HG02763 (cell line): Measurements from ENCODE around the gene STING1.
"Not testable (repeated sequence)": the region's sequence is repeated elsewhere in the genome, so short reads cannot be mapped to it uniquely, and the experiment has no call there.

Experiments
- ATAC-seq: cut with Tn5 transposase; IDR thresholded peaks from one replicate; pipeline ENCODE4 v1.9.1; 2021; ENCODE audit warnings: mild to moderate bottlenecking, moderate library complexity; ENCODE audit not compliant: unreplicated experiment

STING1 gene

DNA sequence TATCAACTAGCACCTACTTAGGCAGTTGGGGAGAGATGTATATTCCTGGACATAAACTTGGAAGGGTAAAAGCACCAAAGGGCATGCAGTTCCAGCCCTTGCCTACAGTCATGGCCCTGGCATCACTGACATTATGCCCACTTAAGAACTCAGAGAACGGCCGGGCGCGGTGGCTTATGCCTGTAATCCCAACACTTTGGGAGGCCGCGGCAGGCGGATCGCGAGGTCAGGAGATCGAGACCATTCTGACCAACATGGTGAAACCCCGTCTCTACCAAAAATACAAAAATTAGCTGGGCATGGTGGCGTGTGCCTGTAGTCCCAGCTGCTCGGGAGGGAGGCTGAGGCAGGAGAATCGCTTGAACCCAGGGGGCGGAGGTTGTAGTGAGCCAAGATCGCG is 42.1 kb downstream of the STING1 start:
- ATAC-seq = not testable (repeated sequence)

- ATAC-seq = peak; percentile 85
Observed at GRCh38 chr5:139439013-139439903, 43.3 kb downstream of the STING1 start, which contains the start of gene DNAJC18. TSS of gene DNAJC18 (minus strand) at chr5:139439525. CDS start at chr5:139439445, 80 bp downstream.

DNA sequence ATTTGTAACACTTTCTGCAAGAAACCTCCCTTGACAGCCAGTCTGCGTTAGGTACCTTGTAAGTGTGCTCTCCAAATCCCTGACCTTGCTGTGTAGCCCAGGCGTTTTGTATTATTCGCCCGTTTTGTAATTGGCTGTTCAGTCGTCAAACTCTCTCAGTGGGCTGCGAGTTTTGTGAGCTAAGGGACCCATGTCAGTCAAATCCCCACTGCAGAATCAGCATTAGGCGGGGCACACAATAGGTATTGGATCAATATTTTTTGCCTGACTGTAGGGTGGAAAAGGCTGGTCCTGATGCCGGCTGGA is 43.9 kb downstream of the STING1 start:
- no peak for ATAC-seq

GRCh38 chr5:139435676-139436075 is 46.9 kb downstream of the STING1 start:
- ATAC-seq = no peak

- ATAC-seq = no peak
Observed at GRCh38 chr5:139431706-139432105, 50.9 kb downstream of the STING1 start.

GRCh38 chr5:139430015-139430414 is 52.5 kb downstream of the STING1 start:
- ATAC-seq = no peak

DNA sequence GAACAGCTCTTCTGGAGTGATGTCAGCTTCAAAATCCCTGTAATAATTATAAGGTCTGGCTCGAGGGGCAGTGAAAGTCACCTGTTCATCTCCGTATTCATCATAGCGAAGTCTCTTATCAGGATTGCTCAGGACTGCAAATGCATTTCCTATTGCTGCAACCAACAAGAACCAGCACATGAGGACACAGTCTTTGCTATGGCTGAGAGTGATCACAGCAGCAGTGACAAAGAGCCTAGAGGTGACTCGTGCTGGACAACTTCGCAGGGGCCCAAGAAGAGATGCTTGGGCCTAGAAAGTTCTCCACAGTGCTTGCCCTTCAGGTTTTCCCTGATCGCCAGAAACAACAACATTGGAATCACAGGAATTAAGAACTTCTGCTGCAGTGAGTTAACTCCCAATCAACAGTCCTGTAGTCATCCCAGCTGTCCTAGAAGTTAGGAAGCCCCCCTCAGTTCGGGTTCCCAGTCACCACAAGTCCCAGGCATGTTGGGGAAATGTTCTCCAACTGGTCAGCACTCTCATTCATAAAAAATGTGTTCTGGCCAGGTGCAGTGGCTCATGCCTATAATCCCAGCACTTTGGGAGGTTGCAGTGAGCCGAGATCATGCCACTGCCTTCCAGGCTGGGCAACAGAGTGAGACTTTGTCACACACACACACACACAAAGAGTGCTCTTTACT is 56.2 kb downstream of the STING1 start:
- no peak for ATAC-seq
